Limb (tissue), 2 donors: ENCODE data around the gene C6orf89.
A peak's percentile ranks its signal among the peaks of the same experiment; 100 is the strongest.

Experiments used
- DNase-seq, 2 donors: peaks; one replicate each; pipeline ENCODE4 v3.0.0-alpha.2; 2016; ENCODE audit errors: extremely low spot score in 2 of 2

C6orf89 gene, protein sequence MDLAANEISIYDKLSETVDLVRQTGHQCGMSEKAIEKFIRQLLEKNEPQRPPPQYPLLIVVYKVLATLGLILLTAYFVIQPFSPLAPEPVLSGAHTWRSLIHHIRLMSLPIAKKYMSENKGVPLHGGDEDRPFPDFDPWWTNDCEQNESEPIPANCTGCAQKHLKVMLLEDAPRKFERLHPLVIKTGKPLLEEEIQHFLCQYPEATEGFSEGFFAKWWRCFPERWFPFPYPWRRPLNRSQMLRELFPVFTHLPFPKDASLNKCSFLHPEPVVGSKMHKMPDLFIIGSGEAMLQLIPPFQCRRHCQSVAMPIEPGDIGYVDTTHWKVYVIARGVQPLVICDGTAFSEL

DNA sequence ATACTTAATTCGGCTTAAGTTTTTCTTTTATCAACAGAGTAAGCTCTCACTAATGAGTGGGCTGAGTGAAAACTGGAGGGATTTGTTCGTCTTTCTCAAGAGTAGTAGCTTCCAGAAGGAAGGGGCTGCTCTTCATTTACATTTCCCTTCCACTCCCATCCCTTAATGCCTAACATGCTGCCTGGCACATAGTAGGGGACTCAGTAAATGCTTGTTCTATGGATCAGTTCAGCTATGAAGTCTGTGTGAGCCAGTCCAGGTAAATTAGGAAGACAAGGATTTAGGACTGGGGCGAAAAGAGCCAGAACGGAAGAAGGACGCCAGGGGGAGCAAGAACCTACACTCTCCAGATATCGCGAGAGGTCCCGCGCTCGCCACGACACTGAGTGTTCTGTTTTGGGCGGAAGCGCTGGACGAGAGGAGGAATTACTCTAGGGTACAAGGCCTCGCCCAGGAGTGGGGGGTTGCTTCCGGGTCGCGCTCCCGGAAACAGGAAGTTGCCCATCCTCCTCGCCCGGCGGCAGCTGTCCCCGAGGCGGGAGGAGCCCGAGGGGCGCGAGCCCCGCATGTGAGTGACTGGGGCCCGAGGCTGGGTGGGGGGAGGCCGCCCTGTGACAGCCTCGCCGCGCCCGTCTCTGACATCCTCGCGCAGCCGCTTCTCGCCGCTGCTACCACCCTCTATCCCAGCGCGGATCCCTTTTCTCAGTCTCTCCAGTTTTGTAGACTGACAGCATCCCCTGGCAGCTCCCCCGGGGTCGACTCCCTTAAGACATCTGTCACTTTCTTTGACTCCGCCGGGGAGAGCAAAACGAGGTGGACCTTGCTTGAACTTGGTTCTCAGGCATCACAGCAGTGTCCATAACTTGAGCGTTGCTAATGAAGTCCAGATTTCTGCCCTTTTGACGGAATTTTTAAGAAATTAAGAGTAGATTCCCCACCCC lies at the start of gene C6orf89:
Gene C6orf89 (plus strand): TSS at position 492 of the 941 bp plus-strand sequence. CDS start 13,493 bp downstream, outside the sequence.
- peak; percentile 97 to 98 for DNase-seq

DNA sequence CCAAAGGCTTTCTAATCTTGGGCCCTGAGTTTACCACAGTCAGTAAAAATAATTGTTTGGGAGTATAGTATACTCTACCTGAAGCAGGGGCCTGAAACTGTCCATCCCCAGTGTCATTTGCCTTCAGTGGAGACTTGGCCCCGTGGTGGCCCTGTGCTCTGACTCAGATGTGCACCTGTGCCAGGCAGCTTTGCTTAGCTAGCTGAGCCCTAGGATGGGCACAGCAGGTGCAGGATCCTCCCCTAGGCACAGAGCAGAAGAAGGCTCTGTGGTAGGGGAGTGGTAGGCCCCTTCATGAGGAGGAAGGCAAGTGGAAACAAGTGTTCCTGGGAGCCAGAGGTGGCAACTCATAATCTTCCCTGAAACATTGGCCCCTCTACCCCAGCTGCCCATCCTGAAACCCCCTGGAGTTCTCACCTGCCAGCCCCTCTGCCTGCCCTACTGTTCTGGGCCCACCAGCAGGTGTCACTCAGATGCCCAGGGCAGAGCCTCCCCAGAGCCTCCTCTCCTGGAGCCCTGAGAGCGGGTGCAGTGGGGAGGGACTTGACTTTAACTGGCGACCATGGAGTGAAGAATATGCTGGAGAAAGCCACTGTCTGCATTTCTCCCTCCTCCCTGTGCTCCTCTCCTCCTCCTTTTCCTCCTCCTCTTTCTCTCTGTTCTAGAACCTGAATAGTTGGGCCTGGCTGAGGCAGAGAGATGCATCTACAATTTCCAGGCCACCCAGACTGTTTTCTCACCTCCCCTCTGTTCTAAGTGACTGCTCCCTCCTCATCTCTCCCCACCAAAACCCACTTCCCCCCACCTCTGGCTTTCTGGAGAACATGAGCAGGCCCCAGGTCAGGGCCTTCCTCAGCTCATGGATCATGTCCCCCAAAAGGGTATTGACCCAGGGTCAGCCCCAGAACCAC lies 49.4 kb upstream of the C6orf89 start:
- DNase-seq, result no peak

DNA sequence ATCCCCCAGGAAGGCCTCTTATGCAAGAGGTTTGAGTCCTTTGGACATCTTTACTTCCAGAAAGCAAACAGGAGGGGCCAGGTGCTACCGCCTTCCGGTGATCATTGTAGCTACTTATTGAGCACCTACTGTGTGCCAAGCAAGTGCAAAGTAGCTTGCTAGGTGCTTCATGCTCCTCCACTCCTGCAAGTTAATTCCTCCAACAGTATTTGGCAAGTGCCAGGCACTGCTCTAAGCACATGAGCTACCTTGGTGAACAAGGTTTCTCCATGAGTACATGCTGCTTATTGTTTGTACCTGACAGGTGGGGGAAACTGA lies 48.8 kb upstream of the C6orf89 start:
- DNase-seq, result no peak

- DNase-seq, result no peak
Measured at GRCh38 chr6:36837686-36838085, 48.1 kb upstream of the C6orf89 start.

GRCh38 chr6:36838896-36839748 lies 46.6 kb upstream of the C6orf89 start, which contains the start of gene CPNE5:
Gene CPNE5 (minus strand): TSS chr6:36839444. CDS start chr6:36839377, 67 bp downstream.
- DNase-seq, result peak; percentile 29 to 79

DNA sequence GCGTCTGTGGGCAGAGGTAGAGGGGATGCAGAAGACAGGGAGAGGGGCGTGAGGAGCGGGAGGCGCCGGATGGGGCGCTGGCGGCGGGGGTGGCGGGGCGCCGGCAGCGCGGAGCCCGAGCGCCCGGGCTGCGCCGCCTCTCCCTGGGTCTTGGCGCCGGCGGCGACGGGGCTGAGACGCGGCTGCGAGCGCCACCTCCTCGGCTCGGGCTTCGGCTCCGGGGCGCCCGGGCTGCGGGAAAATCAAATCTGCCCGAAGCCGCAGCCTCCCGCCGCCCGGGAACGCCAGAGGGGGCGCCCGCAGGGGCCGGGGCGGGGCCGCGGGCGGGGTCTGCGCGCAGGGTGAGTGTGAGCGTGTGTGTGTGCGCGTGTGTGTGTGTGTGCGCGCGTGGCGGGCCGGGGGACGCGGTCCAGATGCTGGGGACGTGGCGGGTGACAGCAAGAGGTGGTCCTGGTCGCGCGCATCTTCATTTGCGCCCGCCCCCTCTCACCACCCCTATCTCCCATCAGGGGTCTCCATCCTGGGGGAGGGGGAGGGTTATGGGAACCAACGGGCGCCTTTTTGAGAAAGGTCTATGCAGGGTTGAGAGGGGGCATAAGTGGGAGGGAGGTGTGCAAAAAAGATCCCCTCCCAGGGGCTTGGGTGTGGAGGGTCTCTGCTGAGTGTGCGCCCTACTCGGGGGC lies 45.9 kb upstream of the C6orf89 start:
- peak; percentile 22 to 82 for DNase-seq

DNA sequence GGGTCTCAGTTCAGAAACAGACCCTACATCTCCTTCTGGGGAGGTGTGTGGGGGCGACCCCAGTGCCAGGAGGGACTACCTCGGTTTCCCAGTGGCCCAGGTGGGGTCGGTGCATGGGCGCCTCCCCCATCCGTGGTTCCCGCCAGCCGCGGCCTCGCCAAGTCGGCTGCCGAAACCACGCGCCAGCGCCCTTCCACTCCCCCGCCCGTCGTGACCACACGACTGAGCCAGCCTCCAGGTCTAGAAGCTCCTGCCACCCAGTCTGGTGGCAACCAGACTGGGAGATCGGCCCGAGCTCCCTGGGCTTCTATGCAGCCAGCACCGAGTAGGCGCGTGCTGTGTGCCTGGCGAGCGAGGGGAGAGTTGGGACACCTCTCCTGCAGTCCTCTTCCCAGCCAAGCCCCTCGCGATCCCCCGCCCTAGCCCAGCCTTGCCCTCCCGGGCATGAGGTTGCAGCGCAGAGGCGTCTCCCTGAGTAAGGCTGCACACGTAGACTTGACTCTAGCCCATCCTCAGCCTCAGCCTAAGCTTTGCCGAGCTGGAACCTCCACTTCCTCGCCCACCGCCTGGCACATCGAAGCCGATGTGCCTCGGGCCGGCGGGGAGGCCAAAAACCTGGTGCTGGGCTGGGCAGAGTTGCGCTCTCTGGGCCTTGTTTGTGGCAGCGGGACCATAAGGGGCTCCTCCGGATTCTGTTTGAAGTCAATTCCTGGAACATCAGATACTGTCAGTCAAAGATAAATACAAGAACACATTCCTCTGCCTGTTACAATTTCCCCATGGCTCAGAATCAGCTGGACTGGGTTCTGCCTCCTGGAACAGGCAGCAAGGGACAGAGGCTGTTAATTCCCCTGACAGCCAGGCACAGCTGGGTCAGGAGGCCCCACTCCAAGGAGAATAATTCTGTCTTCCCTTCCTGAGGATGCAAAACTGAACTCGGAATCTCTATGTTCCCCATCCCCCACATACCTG lies 45.0 kb upstream of the C6orf89 start:
- DNase-seq, result peak in 1 of 2 donors; percentile 19

- DNase-seq, result no peak
Measured at GRCh38 chr6:36841756-36842155, 44.0 kb upstream of the C6orf89 start.

DNA sequence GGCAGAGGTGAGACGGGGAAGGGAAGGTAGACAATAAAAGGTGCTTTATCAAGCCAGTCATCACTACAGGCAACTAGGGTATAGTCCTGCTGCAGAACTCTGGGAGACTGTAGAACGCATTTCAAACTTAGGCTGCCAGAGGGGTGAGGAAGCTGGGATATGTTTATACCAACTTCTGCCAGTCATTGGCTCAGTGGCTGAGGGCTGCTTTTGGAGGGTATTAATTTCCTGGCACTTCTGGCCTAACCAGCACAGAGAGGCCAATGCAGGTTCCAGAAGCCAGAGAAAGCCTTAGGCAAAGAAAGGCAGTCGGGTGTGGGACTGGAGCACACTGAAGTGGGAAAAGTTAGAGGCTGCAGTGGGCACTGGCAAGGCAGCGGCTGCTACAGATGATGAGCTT lies 42.6 kb upstream of the C6orf89 start:
- DNase-seq, result no peak

GRCh38 chr6:36844232-36845170 lies 41.3 kb upstream of the C6orf89 start:
- no peak for DNase-seq

DNA sequence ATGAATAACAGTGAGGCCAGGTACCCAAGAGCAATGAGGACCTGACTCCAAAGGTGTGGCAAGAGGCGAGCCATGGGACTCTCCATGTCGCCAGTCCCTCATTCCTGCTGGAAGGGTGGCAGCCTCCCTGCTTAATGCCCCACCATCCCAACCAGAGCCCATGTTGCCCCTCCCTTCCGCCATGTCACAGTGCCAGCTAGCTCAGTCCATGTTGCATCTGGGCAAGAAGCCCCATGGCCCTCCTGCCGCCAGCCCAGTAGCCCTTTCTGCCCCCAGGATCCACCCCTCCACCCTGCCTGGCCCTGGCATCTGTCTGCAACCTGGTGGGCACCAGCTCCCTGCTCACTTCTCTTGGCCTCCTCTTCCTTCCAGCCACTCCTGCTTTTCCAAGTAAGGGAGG lies 40.5 kb upstream of the C6orf89 start:
- no peak for DNase-seq

DNA sequence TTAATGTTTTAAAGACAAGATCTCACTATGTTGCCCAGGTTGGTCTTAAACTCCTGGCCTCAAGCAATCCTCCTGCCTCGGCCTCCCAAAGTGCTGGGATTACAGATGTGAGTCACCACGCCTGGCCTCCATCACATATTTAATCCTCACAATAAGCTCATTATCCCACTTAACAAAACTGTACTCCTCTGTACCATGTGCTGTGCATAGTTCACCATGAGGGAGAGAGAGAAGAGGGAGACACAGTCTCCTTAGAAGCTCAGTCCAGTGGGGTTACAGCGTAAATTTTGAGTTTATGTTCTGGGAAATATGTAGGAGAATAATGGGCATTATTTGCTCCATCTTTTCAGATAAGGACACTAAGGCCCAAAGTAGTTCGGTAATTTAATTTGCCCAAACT lies 38.6 kb upstream of the C6orf89 start:
- no peak for DNase-seq

DNA sequence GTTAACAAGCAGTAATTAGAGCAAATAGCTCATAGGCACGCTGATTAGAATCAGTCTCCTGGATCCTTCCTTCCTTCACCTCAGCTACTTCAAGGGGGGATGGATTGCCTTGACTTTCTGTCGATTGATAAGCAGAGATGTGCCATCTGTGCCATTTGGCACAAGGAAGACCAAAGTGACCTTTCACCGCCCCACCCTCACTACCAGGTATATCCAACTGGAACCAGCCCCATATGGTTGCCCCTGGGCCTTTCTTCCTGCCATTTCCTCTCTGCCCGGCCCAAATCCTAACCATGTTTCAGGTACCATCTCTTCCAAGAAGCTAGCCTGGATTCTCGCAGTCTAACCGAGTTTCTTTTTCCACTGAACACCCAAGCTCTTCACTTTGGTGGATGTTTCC lies 37.8 kb upstream of the C6orf89 start:
- no peak for DNase-seq

DNA sequence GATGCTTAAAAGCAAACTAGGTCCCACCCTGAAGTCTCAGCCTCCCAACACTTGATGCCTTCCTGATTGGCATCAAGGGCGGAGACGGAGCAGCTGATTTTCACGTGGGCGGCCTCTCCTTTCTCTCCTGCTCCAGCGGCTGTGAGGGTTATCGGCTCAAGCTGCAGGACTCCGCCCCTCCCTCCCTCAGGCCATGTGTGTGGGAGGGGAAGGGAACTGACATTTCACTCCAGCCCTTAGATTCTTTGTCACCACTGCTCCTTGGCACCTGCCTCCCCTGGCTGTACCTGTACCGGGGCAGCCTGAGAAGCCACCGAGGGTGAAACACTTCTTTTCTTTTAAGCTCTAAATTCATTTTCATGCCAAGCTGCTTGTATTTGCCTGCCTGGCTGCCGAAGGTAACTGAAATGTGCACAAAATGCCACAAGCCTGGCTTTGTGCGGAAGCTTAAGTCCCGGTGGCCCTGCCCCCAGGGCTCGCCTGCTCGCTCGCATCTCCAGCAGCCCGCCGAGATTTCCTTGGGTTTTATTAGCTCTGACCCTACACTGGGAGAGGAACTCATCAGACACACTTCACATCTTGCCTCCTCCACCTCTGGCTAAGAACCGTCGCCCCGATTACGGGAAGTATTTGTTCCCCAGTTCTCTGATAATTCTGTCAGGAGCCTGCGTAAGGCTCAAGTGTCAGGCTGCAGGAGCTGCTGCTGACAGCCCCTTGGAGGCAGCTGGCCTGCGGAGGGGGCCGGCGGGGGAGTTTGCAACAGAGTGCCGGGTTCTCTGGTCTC lies 36.9 kb upstream of the C6orf89 start:
- DNase-seq, result peak in 1 of 2 donors; percentile 17

GRCh38 chr6:36850021-36850420 lies 35.7 kb upstream of the C6orf89 start:
- no peak for DNase-seq

GRCh38 chr6:36851149-36851614 lies 34.6 kb upstream of the C6orf89 start:
- DNase-seq, result peak; percentile 66 to 83

DNA sequence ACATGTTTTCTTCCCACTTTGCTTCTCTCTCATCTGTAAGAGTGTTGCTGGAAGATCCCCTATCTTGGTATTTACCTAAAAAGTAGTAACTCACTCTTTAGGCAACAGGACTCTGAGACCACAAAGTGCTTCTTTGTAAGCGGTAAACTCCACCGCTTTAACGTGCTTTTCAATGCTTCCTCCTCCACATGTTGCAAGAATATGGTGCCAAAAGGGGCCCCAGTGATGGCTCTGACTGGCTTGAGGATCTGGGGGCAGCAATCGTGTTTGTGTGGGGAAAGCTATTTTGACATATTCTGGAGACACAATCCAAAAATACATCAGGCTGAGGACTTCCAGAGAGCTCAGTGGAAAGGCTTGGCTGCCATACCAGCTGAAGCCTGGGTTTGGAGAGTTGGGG lies 34.1 kb upstream of the C6orf89 start:
- no peak for DNase-seq
